GM12892 (cell line): ENCODE measurements around the gene THOC2.

Experiments used
- POLR2A ChIP-seq: IDR thresholded peaks from 2 replicates; pipeline ENCODE4 v1.6.1; 2011; ENCODE audit warnings: low read depth, low read length, control low read depth
- POLR2AphosphoS5 ChIP-seq: IDR thresholded peaks from 2 replicates; pipeline ENCODE4 v1.6.1; 2011; ENCODE audit warnings: low read depth, low read length, control low read depth
- TAF1 ChIP-seq: IDR thresholded peaks from 2 replicates; pipeline ENCODE4 v1.6.1; 2011; ENCODE audit warnings: low read depth, mild to moderate bottlenecking, control low read depth, low read length, borderline replicate concordance

DNA sequence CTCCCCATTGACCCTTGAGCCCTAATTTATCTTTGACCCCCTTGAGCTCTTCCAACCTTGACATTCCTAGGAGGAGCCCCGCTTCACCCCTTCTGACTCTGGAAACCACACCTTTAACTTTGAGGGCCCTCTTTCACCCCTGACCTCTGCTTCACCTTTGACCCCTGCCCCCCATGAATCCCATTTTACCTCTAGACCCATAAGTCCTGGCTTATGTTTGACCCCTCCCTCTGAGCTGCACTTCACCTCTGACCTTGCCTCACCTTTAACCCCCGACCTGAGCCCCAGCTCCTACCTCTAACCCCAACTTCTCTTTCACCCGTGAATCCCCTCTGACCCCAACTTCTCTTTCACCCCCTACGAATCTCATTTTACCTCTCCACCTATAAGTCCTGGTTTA lies 169.7 kb downstream of the THOC2 start:
- TF ChIP-seq POLR2AphosphoS5, result no peak
- TF ChIP-seq TAF1, result no peak
- TF ChIP-seq POLR2A, result no peak
